Endothelial cell of umbilical vein (primary cell): ENCODE data around the gene ARHGAP45.
A peak's percentile ranks its signal among the peaks of the same experiment; 100 is the strongest.

Source experiments
- EZH2 ChIP-seq: IDR thresholded peaks from 2 replicates; pipeline ENCODE4 v1.6.1; 2012; ENCODE audit warnings: borderline replicate concordance, low read depth, mild to moderate bottlenecking, moderate library complexity, low read length, inconsistent platforms; ENCODE audit not compliant: severe bottlenecking
- FOS ChIP-seq: IDR thresholded peaks from 2 replicates; pipeline ENCODE4 v1.6.1; 2011; ENCODE audit warnings: mild to moderate bottlenecking, low read length, moderate library complexity, borderline replicate concordance; ENCODE audit not compliant: insufficient read depth
- GATA2 ChIP-seq: IDR thresholded peaks from 2 replicates; pipeline ENCODE4 v1.7.0; 2011; ENCODE audit warnings: low read depth, mild to moderate bottlenecking, moderate library complexity, mixed read lengths, low read length; ENCODE audit not compliant: insufficient read length, insufficient read depth
- JUN ChIP-seq: IDR thresholded peaks from 2 replicates; pipeline ENCODE4 v1.6.1; 2011; ENCODE audit warnings: borderline replicate concordance, low read depth; ENCODE audit not compliant: insufficient read length, insufficient read depth
- POLR2A ChIP-seq: IDR thresholded peaks from 2 replicates; pipeline ENCODE4 v1.6.1; 2012; ENCODE audit warnings: low read depth, mild to moderate bottlenecking, control low read depth, low read length
- POLR2AphosphoS5 ChIP-seq: IDR thresholded peaks from 2 replicates; pipeline ENCODE4 v1.6.1; 2012; ENCODE audit warnings: low read depth, mild to moderate bottlenecking, control low read depth, low read length, moderate library complexity; ENCODE audit not compliant: insufficient read depth
- TF ChIP-seq, protein P1 (sequence below), 2 donors: IDR thresholded peaks; 1 replicate in 1 of 2; 2 replicates in 1 of 2; pipeline ENCODE4 v1.5.1; 2011; ENCODE audit warnings: low read length in 2 of 2, mild to moderate bottlenecking in 2 of 2, moderate library complexity in 2 of 2, control low read depth in 1 of 2, inconsistent platforms in 1 of 2, low read depth in 1 of 2; ENCODE audit not compliant: insufficient read depth in 1 of 2; ENCODE audit errors: extremely low read depth in 1 of 2
- TF ChIP-seq, protein P2 (sequence below): IDR thresholded peaks from 2 replicates; pipeline ENCODE4 v1.6.1; 2011; ENCODE audit not compliant: insufficient read depth, insufficient read length

DNA sequence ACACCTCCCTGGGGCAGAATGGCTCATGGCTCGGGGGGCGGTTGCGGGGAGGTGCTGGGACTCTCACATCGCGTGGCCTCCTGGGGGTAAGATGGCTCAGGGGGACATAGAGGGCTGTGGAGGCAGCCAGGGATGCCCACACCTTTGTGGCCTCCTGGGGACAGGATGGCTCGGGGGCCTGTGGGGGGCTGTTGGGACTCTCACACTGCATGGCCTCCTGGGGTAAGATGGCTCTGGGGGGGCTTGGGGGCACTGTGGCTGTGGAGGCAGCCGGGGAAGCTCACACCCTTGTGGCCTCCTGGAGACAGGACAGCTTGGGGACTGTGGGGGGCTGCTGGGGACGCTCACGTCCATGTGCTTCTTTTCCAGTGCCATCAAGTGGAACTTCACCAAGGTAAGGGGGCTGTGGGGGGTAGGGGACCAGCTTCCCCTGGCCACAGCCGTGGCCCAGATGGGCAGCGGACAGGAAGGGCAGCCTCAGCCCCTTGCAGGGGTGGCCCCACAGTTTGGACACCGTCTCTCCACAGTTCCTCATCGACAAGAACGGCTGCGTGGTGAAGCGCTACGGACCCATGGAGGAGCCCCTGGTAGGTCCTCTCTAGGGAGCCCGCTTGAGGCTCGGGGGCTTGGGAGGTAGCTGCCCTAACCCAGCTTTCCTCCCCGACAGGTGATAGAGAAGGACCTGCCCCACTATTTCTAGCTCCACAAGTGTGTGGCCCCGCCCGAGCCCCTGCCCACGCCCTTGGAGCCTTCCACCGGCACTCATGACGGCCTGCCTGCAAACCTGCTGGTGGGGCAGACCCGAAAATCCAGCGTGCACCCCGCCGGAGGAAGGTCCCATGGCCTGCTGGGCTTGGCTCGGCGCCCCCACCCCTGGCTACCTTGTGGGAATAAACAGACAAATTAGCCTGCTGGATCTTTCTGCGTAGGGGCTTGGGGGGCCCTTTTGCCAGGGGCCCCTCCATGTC lies 39.2 kb downstream of the ARHGAP45 start:
- TF ChIP-seq, protein P1, sequence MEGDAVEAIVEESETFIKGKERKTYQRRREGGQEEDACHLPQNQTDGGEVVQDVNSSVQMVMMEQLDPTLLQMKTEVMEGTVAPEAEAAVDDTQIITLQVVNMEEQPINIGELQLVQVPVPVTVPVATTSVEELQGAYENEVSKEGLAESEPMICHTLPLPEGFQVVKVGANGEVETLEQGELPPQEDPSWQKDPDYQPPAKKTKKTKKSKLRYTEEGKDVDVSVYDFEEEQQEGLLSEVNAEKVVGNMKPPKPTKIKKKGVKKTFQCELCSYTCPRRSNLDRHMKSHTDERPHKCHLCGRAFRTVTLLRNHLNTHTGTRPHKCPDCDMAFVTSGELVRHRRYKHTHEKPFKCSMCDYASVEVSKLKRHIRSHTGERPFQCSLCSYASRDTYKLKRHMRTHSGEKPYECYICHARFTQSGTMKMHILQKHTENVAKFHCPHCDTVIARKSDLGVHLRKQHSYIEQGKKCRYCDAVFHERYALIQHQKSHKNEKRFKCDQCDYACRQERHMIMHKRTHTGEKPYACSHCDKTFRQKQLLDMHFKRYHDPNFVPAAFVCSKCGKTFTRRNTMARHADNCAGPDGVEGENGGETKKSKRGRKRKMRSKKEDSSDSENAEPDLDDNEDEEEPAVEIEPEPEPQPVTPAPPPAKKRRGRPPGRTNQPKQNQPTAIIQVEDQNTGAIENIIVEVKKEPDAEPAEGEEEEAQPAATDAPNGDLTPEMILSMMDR (IDR thresholded peaks at IDR 0.05; ENCODE audit: extremely low read depth in 1 of 2, insufficient read depth in 1 of 2, low read depth in 1 of 2, low read length in 2 of 2), result no peak
- TF ChIP-seq EZH2 (no peak), JUN (no peak), FOS (no peak), POLR2A (no peak), POLR2AphosphoS5 (peak; percentile 11), GATA2 (no peak)
- TF ChIP-seq, protein P2, sequence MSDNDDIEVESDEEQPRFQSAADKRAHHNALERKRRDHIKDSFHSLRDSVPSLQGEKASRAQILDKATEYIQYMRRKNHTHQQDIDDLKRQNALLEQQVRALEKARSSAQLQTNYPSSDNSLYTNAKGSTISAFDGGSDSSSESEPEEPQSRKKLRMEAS, result no peak
